HepG2 (cell line): ENCODE results near the gene AGAP1. TPM values are rescaled to one million over a fixed set of nuclear protein-coding genes. Genes with fewer than 3 reads are reported as not detected.
A peak's percentile ranks its signal among the peaks of the same experiment; 100 is the strongest.

Experiments used
- EP300 ChIP-seq, 3 experiments: sonication (generic) in 1 of 3; formaldehyde crosslinking in 1 of 3; IDR thresholded peaks; 2 replicates each; pipeline versions ENCODE4 v1.5.1 to v1.6.1; 2011 to 2020; ENCODE audit warnings: low read depth in 2 of 3, low read length in 2 of 3, borderline replicate concordance in 1 of 3, improper control_type of control experiment in 1 of 3, mild to moderate bottlenecking in 1 of 3, missing genetic modification reagents in 1 of 3, moderate library complexity in 1 of 3
- ETV6 ChIP-seq: sonication (generic); formaldehyde crosslinking; conservative IDR thresholded peaks from 2 replicates; pipeline ENCODE4 v1.4.0; 2020; ENCODE audit warnings: missing genetic modification reagents
- HDAC6 ChIP-seq: fragments of 200-600 bp; sonication (generic); IDR thresholded peaks from 2 replicates; pipeline ENCODE4 v1.7.0; 2017; ENCODE audit warnings: mild to moderate bottlenecking, antibody characterized with exemption, low read length, low read depth
- HOXA7 ChIP-seq: sonication (generic); formaldehyde crosslinking; IDR thresholded peaks from 2 replicates; pipeline ENCODE4 v1.8.1; 2022; ENCODE audit warnings: mild to moderate bottlenecking, missing genetic modification reagents, moderate library complexity
- KLF6 ChIP-seq: IDR thresholded peaks from 2 replicates; pipeline ENCODE4 v1.8.0; 2016; ENCODE audit warnings: missing biosample characterization, missing genetic modification reagents
- NFYB ChIP-seq: sonication (generic); formaldehyde crosslinking; IDR thresholded peaks from 2 replicates; pipeline ENCODE4 v1.4.0; 2020; ENCODE audit warnings: missing genetic modification reagents
- POLR2AphosphoS2 ChIP-seq: IDR thresholded peaks from 2 replicates; pipeline ENCODE4 v1.6.1; 2011; ENCODE audit warnings: low read depth, low read length, improper control_type of control experiment
- SALL1 ChIP-seq: sonication (generic); formaldehyde crosslinking; IDR thresholded peaks from 2 replicates; pipeline ENCODE4 v1.8.0; 2022; ENCODE audit warnings: mild to moderate bottlenecking, missing genetic modification reagents
- WIZ ChIP-seq: sonication (generic); formaldehyde crosslinking; IDR thresholded peaks from 2 replicates; pipeline ENCODE4 v1.5.1; 2020; ENCODE audit warnings: mild to moderate bottlenecking, missing genetic modification reagents
- ZNF142 ChIP-seq: sonication (generic); formaldehyde crosslinking; IDR thresholded peaks from 2 replicates; pipeline ENCODE4 v1.4.0; 2020; ENCODE audit warnings: missing genetic modification reagents
- ZNF264 ChIP-seq: sonication (generic); formaldehyde crosslinking; IDR thresholded peaks from 2 replicates; pipeline ENCODE4 v1.4.0; 2020; ENCODE audit warnings: missing genetic modification reagents
- ZNF382 ChIP-seq: sonication (generic); formaldehyde crosslinking; IDR thresholded peaks from 2 replicates; pipeline ENCODE4 v1.5.0; 2020; ENCODE audit warnings: missing genetic modification reagents, mild to moderate bottlenecking, borderline replicate concordance
- ZNF75D ChIP-seq: sonication (generic); formaldehyde crosslinking; IDR thresholded peaks from 2 replicates; pipeline ENCODE4 v1.8.1; 2023; ENCODE audit warnings: missing genetic modification reagents, mild to moderate bottlenecking, borderline replicate concordance
- ZNF788 ChIP-seq: sonication (generic); formaldehyde crosslinking; IDR thresholded peaks from 2 replicates; pipeline ENCODE4 v1.5.0; 2020; ENCODE audit warnings: mild to moderate bottlenecking, missing genetic modification reagents, borderline replicate concordance
- polyA plus RNA-seq, 8 experiments: library from polyadenylated mRNA; depleted of rRNA in 3 of 8; stranded (reverse) in 7 of 8; unstranded in 1 of 8; fragments of >200 nt; fragmentation: Illumina TruSeq in 4 of 8; extraction: Trizol in 4 of 8; gene quantifications; 2 replicates each; pipeline versions ENCODE4 v1.2.1 to v1.2.3, GENCODE V29; 2011 to 2016; ENCODE audit warnings: low read depth in 4 of 8, missing spikeins in 1 of 8, mixed read lengths in 1 of 8; ENCODE audit not compliant: insufficient read depth in 1 of 8
- total RNA-seq, 5 experiments: library from RNA; depleted of rRNA; stranded (reverse); fragments of >200 nt; fragmentation: Illumina TruSeq; extraction: Trizol; gene quantifications; 2 replicates each; pipeline ENCODE4 v1.2.3, GENCODE V29; 2016; ENCODE audit warnings: low read depth in 1 of 5
- TF ChIP-seq, protein P1 (sequence below): sonication (generic); formaldehyde crosslinking; IDR thresholded peaks from 2 replicates; pipeline ENCODE4 v1.4.0; 2020; ENCODE audit warnings: missing genetic modification reagents, borderline replicate concordance
- TF ChIP-seq, protein P2 (sequence below): sonication (generic); formaldehyde crosslinking; IDR thresholded peaks from 2 replicates; pipeline ENCODE4 v1.4.0; 2020; ENCODE audit warnings: missing genetic modification reagents

AGAP1 gene
- total and polyA plus RNA-seq, 2 of the 13 experiments (the other 11 are each of a cell fraction or from before 2014, with no cell fraction given) = 21.2 to 32.7 TPM

GRCh38 chr2:235600926-235601325 lies 107.1 kb downstream of the AGAP1 start (continued):
- no peak for TF ChIP-seq WIZ
- TF ChIP-seq ZNF75D (CRISPR knock-in tag) = no peak
- peak; percentile 36; the same call in 1 of the 2 replicates for TF ChIP-seq ZNF788 (CRISPR knock-in tag)
- TF ChIP-seq HOXA7 (CRISPR knock-in tag) = no peak
- peak; percentile 20; the same call in 1 of the 2 replicates for TF ChIP-seq SALL1
- TF ChIP-seq, protein P1, sequence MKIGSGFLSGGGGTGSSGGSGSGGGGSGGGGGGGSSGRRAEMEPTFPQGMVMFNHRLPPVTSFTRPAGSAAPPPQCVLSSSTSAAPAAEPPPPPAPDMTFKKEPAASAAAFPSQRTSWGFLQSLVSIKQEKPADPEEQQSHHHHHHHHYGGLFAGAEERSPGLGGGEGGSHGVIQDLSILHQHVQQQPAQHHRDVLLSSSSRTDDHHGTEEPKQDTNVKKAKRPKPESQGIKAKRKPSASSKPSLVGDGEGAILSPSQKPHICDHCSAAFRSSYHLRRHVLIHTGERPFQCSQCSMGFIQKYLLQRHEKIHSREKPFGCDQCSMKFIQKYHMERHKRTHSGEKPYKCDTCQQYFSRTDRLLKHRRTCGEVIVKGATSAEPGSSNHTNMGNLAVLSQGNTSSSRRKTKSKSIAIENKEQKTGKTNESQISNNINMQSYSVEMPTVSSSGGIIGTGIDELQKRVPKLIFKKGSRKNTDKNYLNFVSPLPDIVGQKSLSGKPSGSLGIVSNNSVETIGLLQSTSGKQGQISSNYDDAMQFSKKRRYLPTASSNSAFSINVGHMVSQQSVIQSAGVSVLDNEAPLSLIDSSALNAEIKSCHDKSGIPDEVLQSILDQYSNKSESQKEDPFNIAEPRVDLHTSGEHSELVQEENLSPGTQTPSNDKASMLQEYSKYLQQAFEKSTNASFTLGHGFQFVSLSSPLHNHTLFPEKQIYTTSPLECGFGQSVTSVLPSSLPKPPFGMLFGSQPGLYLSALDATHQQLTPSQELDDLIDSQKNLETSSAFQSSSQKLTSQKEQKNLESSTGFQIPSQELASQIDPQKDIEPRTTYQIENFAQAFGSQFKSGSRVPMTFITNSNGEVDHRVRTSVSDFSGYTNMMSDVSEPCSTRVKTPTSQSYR (CRISPR knock-in tag) = peak; percentile 57; the same call in 1 of the 2 replicates
- TF ChIP-seq, protein P2, sequence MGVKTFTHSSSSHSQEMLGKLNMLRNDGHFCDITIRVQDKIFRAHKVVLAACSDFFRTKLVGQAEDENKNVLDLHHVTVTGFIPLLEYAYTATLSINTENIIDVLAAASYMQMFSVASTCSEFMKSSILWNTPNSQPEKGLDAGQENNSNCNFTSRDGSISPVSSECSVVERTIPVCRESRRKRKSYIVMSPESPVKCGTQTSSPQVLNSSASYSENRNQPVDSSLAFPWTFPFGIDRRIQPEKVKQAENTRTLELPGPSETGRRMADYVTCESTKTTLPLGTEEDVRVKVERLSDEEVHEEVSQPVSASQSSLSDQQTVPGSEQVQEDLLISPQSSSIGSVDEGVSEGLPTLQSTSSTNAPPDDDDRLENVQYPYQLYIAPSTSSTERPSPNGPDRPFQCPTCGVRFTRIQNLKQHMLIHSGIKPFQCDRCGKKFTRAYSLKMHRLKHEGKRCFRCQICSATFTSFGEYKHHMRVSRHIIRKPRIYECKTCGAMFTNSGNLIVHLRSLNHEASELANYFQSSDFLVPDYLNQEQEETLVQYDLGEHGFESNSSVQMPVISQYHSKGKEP (CRISPR knock-in tag) = no peak
- TF ChIP-seq NFYB (CRISPR knock-in tag) = no peak
- no peak for TF ChIP-seq ZNF382 (CRISPR knock-in tag)
- no peak for TF ChIP-seq POLR2AphosphoS2
- no peak for TF ChIP-seq ETV6 (CRISPR knock-in tag)
- TF ChIP-seq ZNF142 = no peak
- no peak for TF ChIP-seq HDAC6
- no peak for TF ChIP-seq ZNF264
- TF ChIP-seq EP300 (IDR thresholded peaks at IDR 0.05; ENCODE audit: low read depth in 2 of 2, low read length in 2 of 2) = peak in 1 of 2 experiments; percentile 28; a peak in 1 of 4 replicates
- TF ChIP-seq EP300 (CRISPR knock-in tag; IDR thresholded peaks at IDR 0.05; ENCODE audit: borderline replicate concordance) = 0 out of 2 replicates have a peak, but pooled peaks have one; percentile 46
- TF ChIP-seq KLF6 (CRISPR knock-in tag) = no peak
